Spleen (tissue), 11 donors: Measurements from ENCODE around the gene BCL3. TPM values are rescaled to one million over a fixed set of nuclear protein-coding genes. Genes with fewer than 3 reads are reported as not detected.
A peak's percentile ranks its signal among the peaks of the same experiment; 100 is the strongest.
"Not testable (repeated sequence)": the region's sequence is repeated elsewhere in the genome, so short reads cannot be mapped to it uniquely, and the experiment has no call there.

Experiments used
- DNase-seq: peaks from one replicate; pipeline ENCODE4 v3.0.0-alpha.2; 2020
- H3K27ac ChIP-seq, 8 donors: fragments of 200-600 bp; sonication (generic) in 7 of 8; 1 replicate in 4 of 8; 2 replicates in 4 of 8; pipeline versions ENCODE4 v1.5.0 to v1.8.0; 2016 to 2021; ENCODE audit warnings: inconsistent platforms in 4 of 8, mild to moderate bottlenecking in 4 of 8, moderate library complexity in 1 of 8
- H3K27me3 ChIP-seq, 7 donors: fragments of 200-600 bp; sonication (generic) in 6 of 7; replicated peaks in 1 of 7; 1 replicate in 4 of 7; 2 replicates in 3 of 7; pipeline versions ENCODE4 v1.5.0 to v1.8.0; 2016 to 2021; ENCODE audit warnings: inconsistent platforms in 3 of 7, mild to moderate bottlenecking in 1 of 7
- H3K36me3 ChIP-seq, 6 donors: fragments of 200-600 bp; sonication (generic) in 5 of 6; 1 replicate in 4 of 6; 2 replicates in 2 of 6; pipeline versions ENCODE4 v1.5.0 to v1.8.0; 2016 to 2021; ENCODE audit warnings: inconsistent platforms in 2 of 6
- H3K4me1 ChIP-seq, 6 donors: fragments of 200-600 bp; sonication (generic) in 5 of 6; 1 replicate in 3 of 6; 2 replicates in 3 of 6; pipeline versions ENCODE4 v1.5.0 to v1.8.0; 2016 to 2021; ENCODE audit warnings: inconsistent platforms in 3 of 6
- H3K4me3 ChIP-seq, 8 donors: fragments of 200-600 bp; sonication (generic) in 7 of 8; 1 replicate in 4 of 8; 2 replicates in 4 of 8; pipeline versions ENCODE4 v1.5.0 to v1.8.0; 2016 to 2021; ENCODE audit warnings: inconsistent platforms in 4 of 8, mild to moderate bottlenecking in 4 of 8, moderate library complexity in 2 of 8
- H3K9me3 ChIP-seq, 8 donors: fragments of 200-600 bp; sonication (generic) in 7 of 8; 1 replicate in 4 of 8; 2 replicates in 4 of 8; pipeline versions ENCODE4 v1.5.0 to v1.8.0; 2016 to 2021; ENCODE audit warnings: inconsistent platforms in 4 of 8
- CTCF ChIP-seq, 11 experiments: fragments of 200-600 bp in 7 of 11; fragments of 450-650 bp in 4 of 11; sonication (generic) in 4 of 11; IDR thresholded peaks in 8 of 11; conservative IDR thresholded peaks in 3 of 11; 1 replicate in 7 of 11; 2 replicates in 4 of 11; pipeline versions ENCODE4 v1.4.0 to v1.8.0; 2016 to 2021; ENCODE audit warnings: antibody characterized with exemption in 11 of 11, inconsistent platforms in 4 of 11, mild to moderate bottlenecking in 1 of 11
- POLR2A ChIP-seq, 3 donors: fragments of 450-650 bp; IDR thresholded peaks; one replicate each; pipeline ENCODE4 v1.5.1; 2017; ENCODE audit warnings: antibody characterized with exemption in 3 of 3, mild to moderate bottlenecking in 1 of 3
- POLR2AphosphoS5 ChIP-seq, 3 donors: sonication (generic); formaldehyde crosslinking; IDR thresholded peaks; one replicate each; pipeline ENCODE4 v1.5.1; 2017; ENCODE audit warnings: antibody characterized with exemption in 3 of 3
- WGBS, 5 donors: extraction: QIAGEN DNeasy Blood & Tissue Kit in 3 of 5; methylation state at CpG; one replicate each; pipeline versions ENCODE4 v1.1.5 to v1.1.7; 2013 to 2018; 5-methylcytosine and 5-hydroxymethylcytosine counted together
- intact Hi-C: fragments of 100-400 bp; cut with DNase I; formaldehyde crosslinking; loops from one replicate; pipeline ENCODE4 v1.15.0; 2023; ENCODE audit warnings: low total_unique reads
- polyA plus RNA-seq, 3 donors: library from polyadenylated mRNA; stranded (reverse); fragments of 200-250 nt; gene quantifications; one replicate each; pipeline ENCODE4 v1.2.1, GENCODE V29; 2013
- total RNA-seq, 7 donors: library from RNA; depleted of rRNA in 3 of 7; stranded (reverse); fragments of >200 nt in 3 of 7; fragmentation: NEBNext Ultra II Directional in 4 of 7; extraction: Animal tissue kit (Norgen Biotek cat#: 25700) in 4 of 7; gene quantifications; one replicate each; pipeline versions ENCODE4 v1.1.0 to v1.2.1, GENCODE V29; 2016 to 2021
- donor health status: healthy with polysubstance abuse.
- donor health status: DM: no; HTN: no; CAD: no; lungs with moderate emphysema.
- donor health status: DM: no; HTN: no; CAD: no.
- donor health status: Bipolar disorder and iron deficiency.
- donor health status: healthy.
- donor health status: DM: no; HTN: no; CAD: no.
- donor health status: DM: yes; HTN: yes; CAD: no.

The BCL3 gene
- total and polyA plus RNA-seq, 10 donors: 26.5 to 229 (median 76.9) TPM

- TF ChIP-seq CTCF (IDR thresholded peaks at IDR 0.05 in 8 of 11, conservative IDR thresholded peaks at IDR 0.05 in 3 of 11) (no peak), POLR2AphosphoS5 (IDR thresholded peaks at IDR 0.05) (no peak), POLR2A (IDR thresholded peaks at IDR 0.05) (no peak)
- WGBS, 5 donors: 83 to 88% (median 86%) methylated on average over 3 of the region's 3 CpGs
- intact Hi-C loops: no loop called here
Measured at GRCh38 chr19:44765949-44766335, 17.4 kb downstream of the BCL3 start.

GRCh38 chr19:44767295-44768180, 19.0 kb downstream of the BCL3 start:
- 61 to 68% (median 63%) methylated on average over 11 of the region's 11 CpGs for WGBS, 5 donors
- H3K27ac ChIP-seq: peak overlapping the region in 7 of 8 donors; percentile 26 to 86 (median 47)
- no peak for DNase-seq
- H3K27me3 ChIP-seq: no peaks in the 10 kb centered on the region
- intact Hi-C loops: no loop called here
- peaks cover 3 to 85% (median 56%) of the 10 kb centered on the region in 6 donors for H3K4me1 ChIP-seq
- H3K4me3 ChIP-seq: no peak overlapping the region
- no peak for TF ChIP-seq POLR2A (IDR thresholded peaks at IDR 0.05)
- TF ChIP-seq POLR2AphosphoS5 (IDR thresholded peaks at IDR 0.05): no peak
- no peak for TF ChIP-seq CTCF (IDR thresholded peaks at IDR 0.05 in 8 of 11, conservative IDR thresholded peaks at IDR 0.05 in 3 of 11)
- no peaks in the 10 kb centered on the region for H3K36me3 ChIP-seq
- H3K9me3 ChIP-seq: peaks cover 0 to 7% (median 0%) of the 10 kb centered on the region in 8 donors

More at GRCh38 chr19:44765949-44766335, 17.4 kb downstream of the BCL3 start:
- Histone ChIP-seq H3K36me3 (peaks cover 0 to 10% (median under 1%) of the 10 kb centered on the region in 6 donors), H3K27me3 (no peaks in the 10 kb centered on the region), H3K4me3 (no peak overlapping the region), H3K27ac (peak overlapping the region in 7 of 8 donors; percentile 67 to 87 (median 75)), H3K4me1 (peaks cover 3 to 99% (median 59%) of the 10 kb centered on the region in 6 donors), H3K9me3 (peaks cover 0 to 7% (median 0%) of the 10 kb centered on the region in 8 donors)
- no peak for DNase-seq

GRCh38 chr19:44770550-44771257, 22.2 kb downstream of the BCL3 start:
- H3K36me3 ChIP-seq: no peaks in the 10 kb centered on the region
- TF ChIP-seq POLR2AphosphoS5 (IDR thresholded peaks at IDR 0.05): peak; percentile 65 to 77 (median 70)
- TF ChIP-seq CTCF (IDR thresholded peaks at IDR 0.05 in 8 of 11, conservative IDR thresholded peaks at IDR 0.05 in 3 of 11): peak; percentile 58 to 98 (median 88)
- no peak for TF ChIP-seq POLR2A (IDR thresholded peaks at IDR 0.05)
- intact Hi-C loops: loop anchor here (2.0 kb wide), 1 partner anchor 46 kb away; no protein-coding TSS in a partner anchor
- no peaks in the 10 kb centered on the region for H3K27me3 ChIP-seq
- WGBS, 5 donors: 18 to 20% (median 19%) methylated on average over 15 of the region's 15 CpGs
- peak overlapping the region in 3 of 8 donors; percentile 7 to 25 (median 16) for H3K4me3 ChIP-seq
- DNase-seq: peak; percentile 99
- peak overlapping the region in 6 of 8 donors; percentile 20 to 82 (median 66) for H3K27ac ChIP-seq
- H3K9me3 ChIP-seq: peaks cover 0 to 7% (median 0%) of the 10 kb centered on the region in 8 donors
- H3K4me1 ChIP-seq: peaks cover 0 to 53% (median 34%) of the 10 kb centered on the region in 6 donors

- H3K27ac ChIP-seq, H3K27me3 ChIP-seq, intact Hi-C loops, H3K36me3 ChIP-seq, DNase-seq, H3K4me3 ChIP-seq, H3K9me3 ChIP-seq: not testable (repeated sequence)
- peaks cover 0 to 38% (median 28%) of the 10 kb centered on the region in 6 donors for H3K4me1 ChIP-seq
- 83 to 94% (median 92%) methylated on average over 18 of the region's 18 CpGs for WGBS, 5 donors
Measured at GRCh38 chr19:44772144-44772543, 23.6 kb downstream of the BCL3 start.
